ENCODE results near the gene UGT3A1.

GRCh38 chr5:36017004-36017403 is 25.8 kb upstream of the UGT3A1 start:
- TF ChIP-seq CTCF (conservative IDR thresholded peaks at IDR 0.05; ENCODE audit: low read depth in 2 of 2) (no peak), REST (IDR thresholded peaks at IDR 0.05; ENCODE audit: unreplicated experiment) (no peak), POLR2AphosphoS5 (IDR thresholded peaks at IDR 0.05; ENCODE audit: low read depth) (no peak), EZH2 (IDR thresholded peaks at IDR 0.05; ENCODE audit: low read depth, unreplicated experiment) (no peak), EZH2phosphoT487 (IDR thresholded peaks at IDR 0.05; ENCODE audit: unreplicated experiment) (no peak), ZNF114 (CRISPR knock-in tag; IDR thresholded peaks at IDR 0.05) (no peak), CREB1 (CRISPR knock-in tag; IDR thresholded peaks at IDR 0.05; ENCODE audit: low read depth) (no peak), ZNF462 (CRISPR knock-in tag; IDR thresholded peaks at IDR 0.05) (no peak)

Data from GM23338 (cell line).